ENCODE measurements around the gene ATP5F1E.

GRCh38 chr20:58987790-58988564 is 44.2 kb downstream of the ATP5F1E start:
- no peak for TF ChIP-seq CTCF (conservative IDR thresholded peaks at IDR 0.05)
- TF ChIP-seq EZH2 (IDR thresholded peaks at IDR 0.05; ENCODE audit: low read depth) = no peak

Data from PC-9 (cell line).